Measurements from ENCODE around the gene TESK1.
"Not testable (repeated sequence)": the region's sequence is repeated elsewhere in the genome, so short reads cannot be mapped to it uniquely, and the experiment has no call there.

The TESK1 gene

GRCh38 chr9:35615981-35616680 is 11.1 kb downstream of the TESK1 start:
- no peak for DNase-seq (ENCODE audit: low read depth)

- peak; percentile 62 for DNase-seq (ENCODE audit: low read depth)
These were observed 11.8 kb downstream of the TESK1 start for GRCh38 chr9:35616681-35617459.

- no peak for DNase-seq (ENCODE audit: low read depth)
These were observed 12.5 kb downstream of the TESK1 start for GRCh38 chr9:35617548-35617947.

- DNase-seq (ENCODE audit: low read depth): no peak
These were observed 13.3 kb downstream of the TESK1 start, which contains the start of gene CD72 for GRCh38 chr9:35618325-35618727. TSS of gene CD72 (minus strand) at chr9:35618413. CDS start at chr9:35618303, 110 bp downstream.

- peak; percentile 28 for DNase-seq (ENCODE audit: low read depth)
These were observed 14.1 kb downstream of the TESK1 start for GRCh38 chr9:35618854-35619799.

- peak; percentile 31 for DNase-seq (ENCODE audit: low read depth)
These were observed 14.7 kb downstream of the TESK1 start for GRCh38 chr9:35619800-35620158.

- no peak for DNase-seq (ENCODE audit: low read depth)
These were observed 22.5 kb downstream of the TESK1 start for GRCh38 chr9:35627575-35627974.

- no peak for DNase-seq (ENCODE audit: low read depth)
These were observed 23.4 kb downstream of the TESK1 start for GRCh38 chr9:35628389-35628991.

- DNase-seq (ENCODE audit: low read depth): no peak
These were observed 24.5 kb downstream of the TESK1 start for GRCh38 chr9:35629597-35629996.

- no peak for DNase-seq (ENCODE audit: low read depth)
These were observed 30.7 kb downstream of the TESK1 start for GRCh38 chr9:35635730-35636129.

- no peak for DNase-seq (ENCODE audit: low read depth)
These were observed 31.2 kb downstream of the TESK1 start for GRCh38 chr9:35636135-35636876.

GRCh38 chr9:35636877-35637246 is 31.8 kb downstream of the TESK1 start:
- DNase-seq (ENCODE audit: low read depth): not testable (repeated sequence)

GRCh38 chr9:35637427-35637955 is 32.4 kb downstream of the TESK1 start:
- DNase-seq (ENCODE audit: low read depth): not testable (repeated sequence)

- not testable (repeated sequence) for DNase-seq (ENCODE audit: low read depth)
These were observed 33.7 kb downstream of the TESK1 start for GRCh38 chr9:35638751-35639150.

- not testable (repeated sequence) for DNase-seq (ENCODE audit: low read depth)
These were observed 34.2 kb downstream of the TESK1 start for GRCh38 chr9:35639225-35639624.

GRCh38 chr9:35639631-35640030 is 34.6 kb downstream of the TESK1 start:
- no peak for DNase-seq (ENCODE audit: low read depth)

- DNase-seq (ENCODE audit: low read depth): not testable (repeated sequence)
These were observed 35.4 kb downstream of the TESK1 start for GRCh38 chr9:35640431-35640830.

- not testable (repeated sequence) for DNase-seq (ENCODE audit: low read depth)
These were observed 36.4 kb downstream of the TESK1 start for GRCh38 chr9:35641478-35641877.

- no peak for DNase-seq (ENCODE audit: low read depth)
These were observed 38.0 kb downstream of the TESK1 start for GRCh38 chr9:35643046-35643445.

GRCh38 chr9:35645736-35646135 is 40.7 kb downstream of the TESK1 start:
- not testable (repeated sequence) for DNase-seq (ENCODE audit: low read depth)

- DNase-seq (ENCODE audit: low read depth): no peak
These were observed 41.1 kb downstream of the TESK1 start for GRCh38 chr9:35646153-35646532.
